Stimulated activated naive CD8-positive, alpha-beta T cell treated with anti-CD3 and anti-CD28 coated beads, Interleukin-15, amount 100 ng/mL, for 72 hours (primary cell): ENCODE data around the gene RELL1.

Experiments
- ATAC-seq: fragments of 150-1000 bp; cut with Tn5 transposase; 2 replicates; pipeline ENCODE4 v1.10.0; 2021; ENCODE audit warnings: mild to moderate bottlenecking, moderate library complexity
- DNase-seq, 2 donors: peaks; one replicate each; pipeline ENCODE4 v3.0.0; 2021 to 2022
- H3K27ac Mint-ChIP-seq, 2 donors: one replicate each; pipeline ENCODE4 v1.8.0; 2022; ENCODE audit warnings: mild to moderate bottlenecking in 2 of 2, mixed read lengths in 2 of 2, moderate library complexity in 2 of 2
- H3K27me3 Mint-ChIP-seq: one replicate; pipeline ENCODE4 v1.8.0; 2022; ENCODE audit warnings: mixed read lengths
- H3K4me1 Mint-ChIP-seq: one replicate; pipeline ENCODE4 v1.8.0; 2022; ENCODE audit warnings: mild to moderate bottlenecking, mixed read lengths
- H3K4me3 Mint-ChIP-seq, 2 donors: one replicate each; pipeline ENCODE4 v1.8.0; 2022; ENCODE audit warnings: mild to moderate bottlenecking in 2 of 2, mixed read lengths in 2 of 2, moderate library complexity in 1 of 2
- H3K9me3 Mint-ChIP-seq, 2 donors: one replicate each; pipeline ENCODE4 v1.8.0; 2022; ENCODE audit warnings: mixed read lengths in 2 of 2

RELL1 gene

DNA sequence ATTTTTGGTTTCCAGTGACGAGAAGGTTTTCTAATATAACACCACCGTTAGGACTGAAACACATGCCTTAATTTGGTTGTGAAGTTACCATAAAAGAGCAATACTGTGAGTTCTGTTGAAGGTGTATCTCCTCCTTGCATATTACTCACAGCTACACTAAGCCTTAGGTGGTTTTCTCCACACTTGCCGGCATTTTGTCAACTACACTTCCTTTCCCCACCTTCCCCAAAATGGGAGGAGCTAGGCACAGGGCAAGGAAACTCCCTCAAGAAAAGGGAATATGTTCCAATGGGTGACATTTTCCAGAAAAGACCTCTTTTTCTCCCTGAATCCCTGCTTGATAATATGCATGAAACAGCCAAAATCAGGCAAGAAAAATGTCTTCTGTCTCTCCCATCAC is 44.8 kb downstream of the RELL1 start:
- no peaks in the 10 kb centered on the region for H3K9me3 Mint-ChIP-seq
- no peak for ATAC-seq
- no peak for DNase-seq
- H3K4me1 Mint-ChIP-seq: peaks cover 6% of the 10 kb centered on the region
- no peaks in the 10 kb centered on the region for H3K27me3 Mint-ChIP-seq
- H3K4me3 Mint-ChIP-seq: no peak overlapping the region
- H3K27ac Mint-ChIP-seq: peak overlapping the region in 1 of 2 donors; percentile 30

DNA sequence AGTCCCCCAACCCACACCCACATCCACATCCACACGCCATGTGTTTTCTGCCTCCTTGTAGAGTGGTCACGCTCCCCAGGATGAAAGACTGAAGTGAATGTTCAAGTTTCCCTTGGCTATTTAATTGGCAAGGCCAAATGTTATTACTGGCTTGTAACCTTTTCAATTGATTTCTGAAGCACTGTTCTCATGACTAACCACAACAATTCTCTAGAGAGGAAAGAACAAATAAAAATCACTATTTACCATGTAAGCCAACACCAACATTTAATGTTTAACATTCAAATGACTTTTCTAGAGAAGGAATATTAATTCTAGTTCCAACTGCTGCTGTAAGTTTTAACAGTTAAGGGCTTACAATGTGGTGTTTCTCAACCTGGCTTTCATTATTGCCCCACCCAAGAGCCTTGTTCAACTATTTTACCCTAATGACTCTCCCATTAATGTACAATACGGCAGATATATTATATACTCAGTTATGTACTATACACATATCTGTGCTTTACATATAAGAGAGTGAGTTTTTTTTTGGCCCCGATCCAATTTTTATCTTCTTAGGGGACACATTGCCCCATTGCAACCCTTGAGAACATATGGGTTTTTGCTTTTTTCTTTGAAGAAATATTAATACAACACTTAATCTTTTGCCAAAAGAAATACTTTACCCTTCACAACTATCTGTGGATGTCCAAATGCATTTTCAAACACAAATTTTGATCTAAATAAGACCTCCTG is 46.5 kb downstream of the RELL1 start:
- H3K4me1 Mint-ChIP-seq: peaks cover 6% of the 10 kb centered on the region
- peak overlapping the region in 1 of 2 donors; percentile 12 for H3K27ac Mint-ChIP-seq
- H3K27me3 Mint-ChIP-seq: no peaks in the 10 kb centered on the region
- no peak overlapping the region for H3K4me3 Mint-ChIP-seq
- DNase-seq (no peak), ATAC-seq (no peak)
- no peaks in the 10 kb centered on the region for H3K9me3 Mint-ChIP-seq

GRCh38 chr4:37635155-37635554 is 51.0 kb downstream of the RELL1 start:
- Mint-ChIP-seq H3K27ac (peak overlapping the region; percentile 75 to 89), H3K4me1 (no peaks in the 10 kb centered on the region)

DNA sequence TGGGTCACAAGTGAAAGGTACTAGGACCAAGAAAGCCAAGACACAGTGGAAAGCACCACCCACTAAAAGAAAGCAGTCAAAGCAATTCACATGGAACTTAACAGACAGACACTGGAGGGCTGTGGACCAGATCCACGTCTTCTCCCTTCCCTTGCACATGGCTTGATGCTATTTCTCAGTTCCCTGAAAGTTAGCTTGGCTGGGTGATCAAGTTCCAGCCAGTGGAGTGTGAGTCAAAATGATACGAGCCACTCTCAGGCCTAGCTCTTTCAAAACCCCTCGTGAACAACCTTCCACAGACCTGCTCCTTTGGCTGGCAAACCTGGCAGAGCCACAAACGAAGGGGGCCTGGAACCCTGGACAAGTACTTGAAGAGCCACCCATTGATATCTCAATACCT is 52.0 kb downstream of the RELL1 start:
- no peaks in the 10 kb centered on the region for H3K27me3 Mint-ChIP-seq
- no peak for DNase-seq
- no peak for ATAC-seq
- H3K4me1 Mint-ChIP-seq: no peaks in the 10 kb centered on the region
- peak overlapping the region in 1 of 2 donors; percentile 76 for H3K27ac Mint-ChIP-seq
- no peak overlapping the region for H3K4me3 Mint-ChIP-seq
- H3K9me3 Mint-ChIP-seq: no peaks in the 10 kb centered on the region

More at GRCh38 chr4:37635155-37635554, 51.0 kb downstream of the RELL1 start:
- DNase-seq (no peak), ATAC-seq (no peak)
- no peak overlapping the region for H3K4me3 Mint-ChIP-seq
- H3K9me3 Mint-ChIP-seq: no peaks in the 10 kb centered on the region
- H3K27me3 Mint-ChIP-seq: no peaks in the 10 kb centered on the region

- Mint-ChIP-seq H3K27me3 (no peaks in the 10 kb centered on the region), H3K4me3 (no peak overlapping the region), H3K27ac (peak overlapping the region in 1 of 2 donors; percentile 83), H3K4me1 (no peaks in the 10 kb centered on the region), H3K9me3 (no peaks in the 10 kb centered on the region)
- no peak for DNase-seq
- no peak for ATAC-seq
Observed at GRCh38 chr4:37632836-37633235, 53.3 kb downstream of the RELL1 start.

DNA sequence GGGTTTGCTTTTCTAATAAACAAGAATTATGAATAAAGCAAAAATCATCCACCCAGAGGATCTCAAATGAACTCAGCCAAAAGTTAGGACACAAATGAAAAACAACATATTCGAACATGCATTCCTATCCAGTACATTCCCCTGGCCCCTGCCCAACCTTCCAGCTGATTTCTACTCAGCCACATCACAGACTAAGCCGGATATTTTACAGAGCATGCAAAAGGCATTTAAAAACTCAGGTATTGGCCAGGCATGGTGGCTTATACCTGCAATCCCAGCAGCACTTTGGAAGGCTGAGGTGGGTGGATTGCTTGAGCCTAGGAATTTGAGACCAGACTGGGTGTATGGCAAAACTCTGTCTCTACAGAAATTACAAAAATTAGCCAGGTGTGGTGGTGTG is 54.6 kb downstream of the RELL1 start:
- Mint-ChIP-seq H3K4me3 (no peak overlapping the region), H3K27me3 (no peaks in the 10 kb centered on the region), H3K27ac (no peak overlapping the region), H3K9me3 (no peaks in the 10 kb centered on the region), H3K4me1 (no peaks in the 10 kb centered on the region)
- DNase-seq (no peak), ATAC-seq (no peak)

- DNase-seq (no peak), ATAC-seq (no peak)
- no peaks in the 10 kb centered on the region for H3K27me3 Mint-ChIP-seq
- no peaks in the 10 kb centered on the region for H3K4me1 Mint-ChIP-seq
- peak overlapping the region in 1 of 2 donors; percentile 49 for H3K27ac Mint-ChIP-seq
- no peaks in the 10 kb centered on the region for H3K9me3 Mint-ChIP-seq
- H3K4me3 Mint-ChIP-seq: no peak overlapping the region
Observed at GRCh38 chr4:37629713-37630112, 56.5 kb downstream of the RELL1 start.

DNA sequence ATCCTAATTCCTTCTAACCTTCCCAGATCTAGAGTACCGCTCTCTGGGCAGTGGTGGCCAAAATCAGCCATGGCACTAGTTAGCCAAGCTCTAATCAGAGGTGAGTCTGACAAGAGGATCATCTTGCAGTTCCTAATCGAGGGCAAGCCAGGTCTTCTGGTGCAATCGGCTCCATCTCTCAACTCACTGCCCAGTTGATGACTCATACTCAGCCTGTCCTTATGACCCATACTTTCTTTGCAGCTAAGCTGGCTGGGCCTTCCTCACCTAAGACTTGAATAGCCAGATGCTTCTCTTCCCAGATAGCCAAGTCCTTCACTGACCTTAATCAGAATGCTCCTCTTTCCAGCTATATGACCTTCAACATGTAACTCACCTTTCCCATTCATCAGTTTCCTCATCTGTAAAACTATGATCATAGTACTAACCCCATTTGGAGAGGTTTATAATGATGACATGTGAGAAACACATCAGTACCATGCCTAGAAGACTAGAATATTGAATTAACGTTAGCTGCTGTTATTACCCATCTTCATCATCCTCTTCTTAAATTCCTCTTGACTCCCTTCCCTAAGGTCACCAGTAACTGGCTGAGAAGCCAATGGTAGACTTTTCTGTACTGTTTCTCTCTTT is 57.1 kb downstream of the RELL1 start:
- H3K27ac Mint-ChIP-seq: peak overlapping the region in 1 of 2 donors; percentile 49
- H3K4me3 Mint-ChIP-seq: no peak overlapping the region
- H3K4me1 Mint-ChIP-seq: no peaks in the 10 kb centered on the region
- ATAC-seq (no peak), DNase-seq (no peak)
- H3K9me3 Mint-ChIP-seq: no peaks in the 10 kb centered on the region
- no peaks in the 10 kb centered on the region for H3K27me3 Mint-ChIP-seq

DNA sequence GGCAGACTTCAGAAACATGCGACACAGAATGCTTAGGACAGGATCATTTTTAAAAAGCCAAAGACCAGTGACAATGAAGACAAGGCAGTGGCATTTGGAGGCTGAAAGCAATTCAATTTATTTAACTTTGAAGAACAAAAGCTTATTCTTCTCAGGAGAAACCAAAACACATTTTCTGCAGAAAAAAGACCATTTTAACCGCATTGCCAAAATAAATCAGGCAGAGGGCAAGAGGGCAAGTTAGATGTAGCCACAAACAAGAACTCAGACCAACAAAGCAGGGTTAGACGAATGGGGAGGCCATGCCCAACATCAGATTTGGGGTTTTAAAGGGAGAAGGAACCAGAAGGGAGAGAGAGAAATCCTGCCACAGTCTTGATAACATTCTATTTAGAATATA is 58.9 kb downstream of the RELL1 start:
- no peaks in the 10 kb centered on the region for H3K9me3 Mint-ChIP-seq
- ATAC-seq: no peak
- no peak overlapping the region for H3K27ac Mint-ChIP-seq
- no peaks in the 10 kb centered on the region for H3K4me1 Mint-ChIP-seq
- H3K4me3 Mint-ChIP-seq: no peak overlapping the region
- DNase-seq: no peak
- no peaks in the 10 kb centered on the region for H3K27me3 Mint-ChIP-seq

DNA sequence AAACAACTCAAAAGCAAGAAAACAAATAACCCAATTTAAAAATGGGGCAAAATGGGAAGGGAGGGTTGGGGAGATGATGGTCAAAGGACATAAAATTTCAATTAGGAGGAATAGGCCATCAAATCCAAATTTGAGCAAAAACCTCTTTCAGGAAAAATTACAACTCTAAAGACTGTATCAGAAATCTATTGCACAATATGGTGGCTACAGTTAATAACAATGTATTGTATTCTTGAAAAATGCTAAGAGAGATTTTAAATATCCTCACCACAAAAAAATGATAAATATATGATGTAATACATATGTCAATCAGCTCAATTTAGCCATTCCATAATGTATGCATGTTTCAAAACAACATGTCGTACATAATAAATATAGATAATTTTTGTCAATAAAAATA is 60.7 kb downstream of the RELL1 start:
- Mint-ChIP-seq H3K27me3 (no peaks in the 10 kb centered on the region), H3K27ac (no peak overlapping the region), H3K9me3 (no peaks in the 10 kb centered on the region), H3K4me1 (no peaks in the 10 kb centered on the region), H3K4me3 (no peak overlapping the region)
- ATAC-seq (no peak), DNase-seq (no peak)

- no peaks in the 10 kb centered on the region for H3K4me1 Mint-ChIP-seq
- H3K4me3 Mint-ChIP-seq: no peak overlapping the region
- no peaks in the 10 kb centered on the region for H3K9me3 Mint-ChIP-seq
- no peak for ATAC-seq
- no peak for DNase-seq
- peak overlapping the region in 1 of 2 donors; percentile 74 for H3K27ac Mint-ChIP-seq
- no peaks in the 10 kb centered on the region for H3K27me3 Mint-ChIP-seq
Observed at GRCh38 chr4:37623940-37624339, 62.2 kb downstream of the RELL1 start.

- Mint-ChIP-seq H3K27me3 (no peaks in the 10 kb centered on the region), H3K27ac (no peak overlapping the region), H3K4me3 (no peak overlapping the region), H3K9me3 (no peaks in the 10 kb centered on the region), H3K4me1 (no peaks in the 10 kb centered on the region)
- DNase-seq (no peak), ATAC-seq (no peak)
Observed at GRCh38 chr4:37623125-37623524, 63.1 kb downstream of the RELL1 start.

DNA sequence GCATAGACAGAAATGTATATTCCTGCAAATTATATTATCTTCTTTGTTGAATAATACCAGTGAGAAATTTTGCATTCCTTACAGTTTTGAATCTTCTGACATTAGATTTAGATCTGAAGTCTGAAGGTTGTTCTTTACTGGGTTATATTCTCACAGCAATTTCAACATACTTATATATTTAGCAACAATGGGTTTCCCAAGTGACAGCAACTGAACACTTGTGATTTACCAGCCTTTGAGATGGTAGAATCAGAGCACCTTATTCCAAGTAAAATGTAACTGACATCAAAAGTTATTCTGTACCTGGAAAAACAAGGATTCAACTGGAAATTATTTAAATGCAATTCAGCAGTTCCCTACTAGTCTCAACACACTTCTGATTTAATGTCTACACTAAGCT is 66.0 kb downstream of the RELL1 start:
- Mint-ChIP-seq H3K27me3 (no peaks in the 10 kb centered on the region), H3K4me3 (no peak overlapping the region), H3K9me3 (no peaks in the 10 kb centered on the region), H3K4me1 (peaks cover 21% of the 10 kb centered on the region), H3K27ac (no peak overlapping the region)
- DNase-seq (no peak), ATAC-seq (no peak)

DNA sequence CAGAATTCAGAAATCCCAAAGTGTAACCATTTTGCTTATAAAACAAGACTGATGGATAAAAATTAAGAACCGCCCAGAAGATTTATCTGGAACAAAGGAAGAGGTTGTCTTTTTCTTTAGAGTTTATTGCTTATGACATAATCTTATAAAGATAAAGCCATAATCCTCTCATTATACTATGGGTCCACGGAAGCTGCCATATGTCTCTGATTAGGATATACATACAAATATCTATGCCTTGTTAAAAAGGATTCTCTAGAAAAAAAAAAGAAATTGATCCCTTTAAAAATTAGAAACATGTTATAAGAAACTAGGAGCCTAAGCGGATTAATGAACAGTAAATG is 70.5 kb downstream of the RELL1 start:
- Mint-ChIP-seq H3K27me3 (no peaks in the 10 kb centered on the region), H3K27ac (peak overlapping the region in 1 of 2 donors; percentile 74), H3K9me3 (no peaks in the 10 kb centered on the region), H3K4me1 (peaks cover 23% of the 10 kb centered on the region), H3K4me3 (no peak overlapping the region)
- ATAC-seq (no peak), DNase-seq (no peak)

GRCh38 chr4:37615059-37615719 is 71.0 kb downstream of the RELL1 start:
- H3K27me3 Mint-ChIP-seq: no peaks in the 10 kb centered on the region
- no peak for ATAC-seq
- peaks cover 23% of the 10 kb centered on the region for H3K4me1 Mint-ChIP-seq
- H3K4me3 Mint-ChIP-seq: no peak overlapping the region
- H3K9me3 Mint-ChIP-seq: no peaks in the 10 kb centered on the region
- no peak for DNase-seq
- H3K27ac Mint-ChIP-seq: peak overlapping the region in 1 of 2 donors; percentile 74

DNA sequence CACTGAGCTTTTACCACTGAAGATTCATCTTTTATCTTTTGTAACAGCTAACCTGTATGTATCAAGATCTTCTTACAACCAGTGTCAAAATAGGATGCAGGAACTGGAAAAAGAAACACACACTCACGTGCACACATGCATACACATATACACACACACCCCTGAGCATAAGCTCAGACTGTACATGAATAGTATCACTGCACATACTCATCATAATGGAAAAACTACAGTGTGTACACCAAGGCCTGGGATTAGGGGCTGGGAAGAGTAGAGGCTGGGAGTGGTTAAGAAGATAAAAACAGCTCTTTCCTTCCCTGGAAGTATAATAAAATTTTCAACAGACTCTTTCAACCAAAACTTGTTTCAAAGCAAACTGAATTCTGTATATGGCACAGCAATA is 73.4 kb downstream of the RELL1 start:
- H3K4me3 Mint-ChIP-seq: no peak overlapping the region
- H3K4me1 Mint-ChIP-seq: peaks cover 23% of the 10 kb centered on the region
- H3K27me3 Mint-ChIP-seq: no peaks in the 10 kb centered on the region
- ATAC-seq (no peak), DNase-seq (no peak)
- peaks cover 0 to 7% of the 10 kb centered on the region in 2 donors for H3K9me3 Mint-ChIP-seq
- H3K27ac Mint-ChIP-seq: no peak overlapping the region
